PC-9 (cell line): ENCODE measurements around the gene RPL37A. TPM values are rescaled to one million over a fixed set of nuclear protein-coding genes. Genes with fewer than 3 reads are reported as not detected.
A peak's percentile ranks its signal among the peaks of the same experiment; 100 is the strongest.

Experiments
- BruUV-seq: library from RNA; stranded (reverse); fragments of 400-500 nt; replicated peaks from 2 replicates; lab custom pipeline; 2021; lab: Mats Ljungman, UMichigan
- CTCF ChIA-PET: fragments of 300-600 bp; sonication (Branson Sonifier 250); formaldehyde crosslinking; loops from one replicate; lab custom pipeline; 2022; ENCODE audit warnings: antibody characterized with exemption; lab: Charles Lee
- POLR2A ChIA-PET: fragments of 300-600 bp; sonication (Branson Sonifier 250); formaldehyde crosslinking; loops from one replicate; lab custom pipeline; 2022; ENCODE audit warnings: antibody characterized with exemption; ENCODE audit not compliant: unreplicated experiment; lab: Charles Lee
- DNase-seq, 2 experiments: peaks; one replicate each; pipeline versions ENCODE4 v3.0.0 to v3.0.0-alpha.2; 2015 to 2022; ENCODE audit warnings: mixed read lengths in 1 of 2
- H2AFZ ChIP-seq: fragments of 200-600 bp; sonication (generic); 2 replicates; pipeline ENCODE4 v1.8.1; 2017; ENCODE audit warnings: antibody characterized with exemption
- H3F3A ChIP-seq: fragments of 200-600 bp; sonication (generic); 2 replicates; pipeline ENCODE4 v1.8.1; 2017; ENCODE audit warnings: antibody characterized with exemption, mild to moderate bottlenecking, low read depth; ENCODE audit not compliant: insufficient read depth
- H3K27ac ChIP-seq: fragments of 200-600 bp; sonication (generic); 2 replicates; pipeline ENCODE4 v1.6.1; 2016; ENCODE audit warnings: mixed run types
- H3K27me3 ChIP-seq: fragments of 200-600 bp; sonication (generic); 2 replicates; pipeline ENCODE4 v1.6.1; 2016; ENCODE audit warnings: low read depth, mixed run types; ENCODE audit not compliant: insufficient read depth
- H3K36me3 ChIP-seq: fragments of 200-600 bp; sonication (generic); 2 replicates; pipeline ENCODE4 v1.6.1; 2016; ENCODE audit warnings: low read depth, mixed run types
- H3K4me1 ChIP-seq: fragments of 200-600 bp; sonication (generic); replicated peaks from 2 replicates; pipeline ENCODE4 v1.6.1; 2016; ENCODE audit warnings: mixed run types; ENCODE audit not compliant: insufficient read depth
- H3K4me2 ChIP-seq: fragments of 200-600 bp; sonication (generic); 2 replicates; pipeline ENCODE4 v1.6.1; 2017; ENCODE audit warnings: mixed run types
- H3K4me3 ChIP-seq: fragments of 200-600 bp; sonication (generic); 2 replicates; pipeline ENCODE4 v1.6.1; 2016; ENCODE audit warnings: mixed run types
- H3K79me2 ChIP-seq: fragments of 200-600 bp; sonication (generic); 2 replicates; pipeline ENCODE4 v1.6.1; 2017; ENCODE audit warnings: low read depth, mixed run types
- H3K9me2 ChIP-seq: fragments of 200-600 bp; sonication (generic); 2 replicates; pipeline ENCODE4 v1.8.1; 2017; ENCODE audit warnings: mild to moderate bottlenecking; ENCODE audit not compliant: insufficient read depth
- H3K9me3 ChIP-seq: fragments of 200-600 bp; sonication (generic); 2 replicates; pipeline ENCODE4 v1.8.1; 2016; ENCODE audit warnings: low read depth; ENCODE audit not compliant: insufficient read depth
- H4K20me1 ChIP-seq: fragments of 200-600 bp; sonication (generic); 2 replicates; pipeline ENCODE4 v1.8.1; 2017; ENCODE audit not compliant: insufficient read depth
- EZH2 ChIP-seq: fragments of 200-600 bp; sonication (generic); IDR thresholded peaks from 2 replicates; pipeline ENCODE4 v1.8.0; 2017; ENCODE audit warnings: antibody characterized with exemption, low read depth
- intact Hi-C: fragments of 100-400 bp; cut with micrococcal nuclease; formaldehyde crosslinking; loops from one replicate; pipeline ENCODE4 v1.10.0; 2022; ENCODE audit not compliant: unreplicated experiment
- total RNA-seq: library from RNA; stranded (reverse); gene quantifications from 2 replicates; pipeline ENCODE4 v1.2.3, GENCODE V29; 2021
- TF ChIP-seq, protein P1 (sequence below): fragments of 200-600 bp; sonication (generic); conservative IDR thresholded peaks from 2 replicates; pipeline ENCODE4 v1.6.1; 2017; ENCODE audit warnings: mixed run types, antibody characterized with exemption, mild to moderate bottlenecking, moderate library complexity

Gene RPL37A
- total RNA-seq, 1 experiment from 2014 or later = 2,248 TPM

DNA sequence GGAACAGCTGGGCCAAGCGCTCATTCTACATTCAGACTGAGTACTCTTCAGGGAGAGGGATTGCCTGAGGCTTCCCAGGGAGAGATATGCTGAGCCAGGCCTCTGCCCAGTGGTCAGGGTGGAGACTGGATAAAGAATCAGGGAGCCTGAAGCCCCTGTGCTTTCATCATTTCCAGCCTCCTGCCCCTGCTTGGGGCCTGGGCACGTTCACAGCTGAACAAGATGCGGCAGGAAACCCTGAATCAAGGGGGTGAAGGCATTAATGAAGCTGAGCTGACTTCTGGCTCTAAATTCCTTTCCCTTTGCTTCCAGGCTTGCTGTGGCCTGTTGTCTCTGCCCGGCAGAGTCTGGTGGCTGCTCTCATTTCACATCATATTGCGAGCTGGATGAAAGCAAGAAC is 35.0 kb downstream of the RPL37A start:
- BruUV-seq = no TSS peak
- H3K9me3 ChIP-seq = no peaks in the 10 kb centered on the region
- H3K27me3 ChIP-seq = no peaks in the 10 kb centered on the region
- no peak overlapping the region for H3K27ac ChIP-seq
- H3K4me3 ChIP-seq = no peak overlapping the region
- H3K36me3 ChIP-seq = no peaks in the 10 kb centered on the region
- CTCF ChIA-PET = no interaction called here
- H3K4me1 ChIP-seq = peaks cover 25% of the 10 kb centered on the region
- no peaks in the 10 kb centered on the region for H3K9me2 ChIP-seq
- TF ChIP-seq, protein P1, sequence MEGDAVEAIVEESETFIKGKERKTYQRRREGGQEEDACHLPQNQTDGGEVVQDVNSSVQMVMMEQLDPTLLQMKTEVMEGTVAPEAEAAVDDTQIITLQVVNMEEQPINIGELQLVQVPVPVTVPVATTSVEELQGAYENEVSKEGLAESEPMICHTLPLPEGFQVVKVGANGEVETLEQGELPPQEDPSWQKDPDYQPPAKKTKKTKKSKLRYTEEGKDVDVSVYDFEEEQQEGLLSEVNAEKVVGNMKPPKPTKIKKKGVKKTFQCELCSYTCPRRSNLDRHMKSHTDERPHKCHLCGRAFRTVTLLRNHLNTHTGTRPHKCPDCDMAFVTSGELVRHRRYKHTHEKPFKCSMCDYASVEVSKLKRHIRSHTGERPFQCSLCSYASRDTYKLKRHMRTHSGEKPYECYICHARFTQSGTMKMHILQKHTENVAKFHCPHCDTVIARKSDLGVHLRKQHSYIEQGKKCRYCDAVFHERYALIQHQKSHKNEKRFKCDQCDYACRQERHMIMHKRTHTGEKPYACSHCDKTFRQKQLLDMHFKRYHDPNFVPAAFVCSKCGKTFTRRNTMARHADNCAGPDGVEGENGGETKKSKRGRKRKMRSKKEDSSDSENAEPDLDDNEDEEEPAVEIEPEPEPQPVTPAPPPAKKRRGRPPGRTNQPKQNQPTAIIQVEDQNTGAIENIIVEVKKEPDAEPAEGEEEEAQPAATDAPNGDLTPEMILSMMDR = no peak
- TF ChIP-seq EZH2 = no peak
- no peak for DNase-seq
- no peaks in the 10 kb centered on the region for H3K79me2 ChIP-seq
- intact Hi-C loops = no loop called here
- POLR2A ChIA-PET = no interaction called here
- no peak overlapping the region for H3K4me2 ChIP-seq
- no peak overlapping the region for H2AFZ ChIP-seq
- peaks cover 8% of the 10 kb centered on the region; the same call in 1 of the 2 replicates for H3F3A ChIP-seq
- no peaks in the 10 kb centered on the region for H4K20me1 ChIP-seq

DNA sequence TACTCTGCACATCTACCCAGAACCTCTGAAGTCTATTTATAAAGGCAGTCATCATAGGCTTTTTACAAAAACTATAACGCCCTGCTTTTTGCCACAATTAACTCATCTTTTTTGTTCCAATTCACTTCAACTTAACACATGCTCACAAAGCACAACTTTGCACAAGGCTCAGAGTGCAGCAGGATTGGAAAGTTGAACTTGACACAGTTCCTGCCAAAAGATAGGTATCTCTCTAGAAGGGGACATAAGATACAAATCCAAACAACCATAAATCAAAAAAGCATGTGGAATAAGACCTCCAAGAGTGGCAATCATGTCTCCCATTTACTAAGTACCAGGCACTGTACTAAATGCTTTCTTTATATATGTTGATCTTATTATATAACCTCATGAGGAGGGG is 36.2 kb downstream of the RPL37A start:
- DNase-seq = no peak
- Histone ChIP-seq H3K79me2 (no peaks in the 10 kb centered on the region), H2AFZ (no peak overlapping the region), H3K4me3 (no peak overlapping the region), H3K9me2 (no peaks in the 10 kb centered on the region), H4K20me1 (no peaks in the 10 kb centered on the region), H3K27ac (no peak overlapping the region), H3K36me3 (no peaks in the 10 kb centered on the region), H3K4me2 (no peak overlapping the region), H3K4me1 (peaks cover 37% of the 10 kb centered on the region), H3K27me3 (no peaks in the 10 kb centered on the region), H3F3A (peaks cover 17% of the 10 kb centered on the region), H3K9me3 (no peaks in the 10 kb centered on the region)
- BruUV-seq = no TSS peak
- TF ChIP-seq EZH2 = no peak
- TF ChIP-seq, protein P1 = no peak
- intact Hi-C loops = no loop called here
- CTCF ChIA-PET = no interaction called here
- POLR2A ChIA-PET = no interaction called here

DNA sequence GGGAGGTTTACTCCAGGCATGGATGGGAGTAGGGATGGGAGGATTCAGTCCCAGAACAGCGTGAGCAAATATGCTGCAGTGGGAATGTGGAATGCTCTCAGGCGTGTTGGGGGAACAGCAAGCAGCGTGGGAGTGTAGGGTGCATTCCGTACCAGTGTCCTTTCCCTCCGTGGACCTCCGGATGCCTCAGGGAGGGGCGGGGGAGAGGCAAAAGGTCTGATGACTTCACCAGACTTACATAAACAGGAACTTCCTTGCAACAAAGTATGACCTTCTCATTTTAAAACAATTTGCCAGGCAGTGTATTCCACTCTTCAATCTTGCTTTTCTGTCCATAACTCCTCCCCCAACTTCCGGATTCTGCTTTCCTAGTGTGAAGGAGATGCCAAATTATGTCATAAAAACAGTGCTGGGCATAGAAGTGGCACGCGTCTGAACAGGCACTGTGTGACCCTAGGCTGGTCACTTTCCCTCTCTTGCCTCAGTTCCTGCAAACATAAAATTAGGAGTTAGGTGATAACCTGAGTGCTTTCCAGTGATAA is 36.9 kb downstream of the RPL37A start:
- Histone ChIP-seq H3K4me3 (no peak overlapping the region), H3K9me3 (no peaks in the 10 kb centered on the region), H3K79me2 (no peaks in the 10 kb centered on the region), H4K20me1 (no peaks in the 10 kb centered on the region), H3F3A (peaks cover 22% of the 10 kb centered on the region), H3K4me2 (peak overlapping the region; percentile 47), H3K36me3 (no peaks in the 10 kb centered on the region), H3K27me3 (no peaks in the 10 kb centered on the region), H3K27ac (no peak overlapping the region), H2AFZ (no peak overlapping the region), H3K4me1 (peaks cover 43% of the 10 kb centered on the region), H3K9me2 (no peaks in the 10 kb centered on the region)
- no TSS peak for BruUV-seq
- TF ChIP-seq EZH2 = no peak
- ChIA-PET POLR2A (no interaction called here), CTCF (no interaction called here)
- intact Hi-C loops = no loop called here
- DNase-seq = peak; percentile 16 to 72

DNA sequence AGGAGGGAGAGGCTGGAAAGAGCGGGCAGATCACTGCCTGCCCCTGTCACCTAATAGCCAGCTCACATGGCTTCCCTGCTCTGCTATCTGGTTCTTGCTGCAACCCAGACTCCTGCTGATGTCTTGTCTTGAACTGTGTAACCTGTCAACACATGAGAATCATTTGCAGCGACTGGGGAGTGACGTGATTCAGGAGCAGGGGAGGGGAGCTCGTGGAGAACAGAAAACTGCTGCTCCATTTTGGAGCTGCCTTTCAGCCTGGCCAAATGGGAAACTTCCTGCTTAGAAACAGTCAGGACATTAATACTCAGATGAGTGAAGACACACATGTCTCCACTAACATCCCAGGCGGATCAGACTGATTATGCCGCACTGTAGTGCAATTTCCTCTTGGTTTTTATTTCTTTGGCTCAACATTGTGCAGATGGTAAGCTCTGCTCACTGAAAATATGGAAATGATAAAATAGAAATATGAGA is 38.1 kb downstream of the RPL37A start:
- TF ChIP-seq, protein P1 = no peak
- no peak for TF ChIP-seq EZH2
- no peaks in the 10 kb centered on the region for H3K36me3 ChIP-seq
- H3K4me2 ChIP-seq = no peak overlapping the region
- no peaks in the 10 kb centered on the region for H3K27me3 ChIP-seq
- H4K20me1 ChIP-seq = no peaks in the 10 kb centered on the region
- intact Hi-C loops = no loop called here
- ChIA-PET POLR2A (no interaction called here), CTCF (interaction anchor here (1.0 kb wide), 1 partner anchor 17 kb away, joined by 3 read pairs; no protein-coding TSS in a partner anchor)
- no peaks in the 10 kb centered on the region for H3K9me2 ChIP-seq
- no peak overlapping the region for H3K4me3 ChIP-seq
- H3K9me3 ChIP-seq = no peaks in the 10 kb centered on the region
- H3K79me2 ChIP-seq = no peaks in the 10 kb centered on the region
- peaks cover 52% of the 10 kb centered on the region for H3K4me1 ChIP-seq
- peaks cover 28% of the 10 kb centered on the region for H3F3A ChIP-seq
- no peak for DNase-seq
- H3K27ac ChIP-seq = no peak overlapping the region
- H2AFZ ChIP-seq = no peak overlapping the region
- BruUV-seq = no TSS peak
